ENCODE measurements around the gene FRG2C.
"Not testable (repeated sequence)": the region's sequence is repeated elsewhere in the genome, so short reads cannot be mapped to it uniquely, and the experiment has no call there.

DNA sequence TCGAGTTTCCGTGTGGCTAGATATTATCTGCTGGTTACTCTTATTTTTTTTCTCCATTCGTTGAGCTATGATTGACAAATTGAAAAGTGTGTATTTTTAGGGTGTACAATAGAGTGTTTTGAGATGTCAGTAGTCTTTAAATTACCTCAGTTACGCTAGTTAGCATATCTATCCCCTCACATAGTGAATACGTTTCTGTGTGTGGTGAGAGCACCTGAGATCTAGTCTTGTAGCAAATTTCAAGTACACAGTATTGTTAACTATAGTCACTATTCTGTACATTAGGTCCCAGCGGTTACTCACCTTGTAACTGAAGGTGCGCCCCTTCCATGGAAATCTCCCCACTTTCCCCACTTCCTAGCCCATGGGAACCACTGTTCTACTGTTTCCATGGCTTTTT lies 8.2 kb upstream of the FRG2C start:
- TF ChIP-seq, protein P1, sequence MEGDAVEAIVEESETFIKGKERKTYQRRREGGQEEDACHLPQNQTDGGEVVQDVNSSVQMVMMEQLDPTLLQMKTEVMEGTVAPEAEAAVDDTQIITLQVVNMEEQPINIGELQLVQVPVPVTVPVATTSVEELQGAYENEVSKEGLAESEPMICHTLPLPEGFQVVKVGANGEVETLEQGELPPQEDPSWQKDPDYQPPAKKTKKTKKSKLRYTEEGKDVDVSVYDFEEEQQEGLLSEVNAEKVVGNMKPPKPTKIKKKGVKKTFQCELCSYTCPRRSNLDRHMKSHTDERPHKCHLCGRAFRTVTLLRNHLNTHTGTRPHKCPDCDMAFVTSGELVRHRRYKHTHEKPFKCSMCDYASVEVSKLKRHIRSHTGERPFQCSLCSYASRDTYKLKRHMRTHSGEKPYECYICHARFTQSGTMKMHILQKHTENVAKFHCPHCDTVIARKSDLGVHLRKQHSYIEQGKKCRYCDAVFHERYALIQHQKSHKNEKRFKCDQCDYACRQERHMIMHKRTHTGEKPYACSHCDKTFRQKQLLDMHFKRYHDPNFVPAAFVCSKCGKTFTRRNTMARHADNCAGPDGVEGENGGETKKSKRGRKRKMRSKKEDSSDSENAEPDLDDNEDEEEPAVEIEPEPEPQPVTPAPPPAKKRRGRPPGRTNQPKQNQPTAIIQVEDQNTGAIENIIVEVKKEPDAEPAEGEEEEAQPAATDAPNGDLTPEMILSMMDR (IDR thresholded peaks at IDR 0.05; ENCODE audit: insufficient read depth, low read length): not testable (repeated sequence)
- TF ChIP-seq, protein P2, sequence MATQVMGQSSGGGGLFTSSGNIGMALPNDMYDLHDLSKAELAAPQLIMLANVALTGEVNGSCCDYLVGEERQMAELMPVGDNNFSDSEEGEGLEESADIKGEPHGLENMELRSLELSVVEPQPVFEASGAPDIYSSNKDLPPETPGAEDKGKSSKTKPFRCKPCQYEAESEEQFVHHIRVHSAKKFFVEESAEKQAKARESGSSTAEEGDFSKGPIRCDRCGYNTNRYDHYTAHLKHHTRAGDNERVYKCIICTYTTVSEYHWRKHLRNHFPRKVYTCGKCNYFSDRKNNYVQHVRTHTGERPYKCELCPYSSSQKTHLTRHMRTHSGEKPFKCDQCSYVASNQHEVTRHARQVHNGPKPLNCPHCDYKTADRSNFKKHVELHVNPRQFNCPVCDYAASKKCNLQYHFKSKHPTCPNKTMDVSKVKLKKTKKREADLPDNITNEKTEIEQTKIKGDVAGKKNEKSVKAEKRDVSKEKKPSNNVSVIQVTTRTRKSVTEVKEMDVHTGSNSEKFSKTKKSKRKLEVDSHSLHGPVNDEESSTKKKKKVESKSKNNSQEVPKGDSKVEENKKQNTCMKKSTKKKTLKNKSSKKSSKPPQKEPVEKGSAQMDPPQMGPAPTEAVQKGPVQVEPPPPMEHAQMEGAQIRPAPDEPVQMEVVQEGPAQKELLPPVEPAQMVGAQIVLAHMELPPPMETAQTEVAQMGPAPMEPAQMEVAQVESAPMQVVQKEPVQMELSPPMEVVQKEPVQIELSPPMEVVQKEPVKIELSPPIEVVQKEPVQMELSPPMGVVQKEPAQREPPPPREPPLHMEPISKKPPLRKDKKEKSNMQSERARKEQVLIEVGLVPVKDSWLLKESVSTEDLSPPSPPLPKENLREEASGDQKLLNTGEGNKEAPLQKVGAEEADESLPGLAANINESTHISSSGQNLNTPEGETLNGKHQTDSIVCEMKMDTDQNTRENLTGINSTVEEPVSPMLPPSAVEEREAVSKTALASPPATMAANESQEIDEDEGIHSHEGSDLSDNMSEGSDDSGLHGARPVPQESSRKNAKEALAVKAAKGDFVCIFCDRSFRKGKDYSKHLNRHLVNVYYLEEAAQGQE (IDR thresholded peaks at IDR 0.05; ENCODE audit: insufficient replicate concordance, low read depth): not testable (repeated sequence)
- not testable (repeated sequence) for TF ChIP-seq GABPA (IDR thresholded peaks at IDR 0.05; ENCODE audit: low read depth); POLR2AphosphoS5 (IDR thresholded peaks at IDR 0.05; ENCODE audit: low read depth); SPI1 (IDR thresholded peaks at IDR 0.05; ENCODE audit: borderline replicate concordance, low read depth)

Measured in HL-60 (cell line).